HG03439 (cell line): Measurements from ENCODE around the gene RALA.
"Not testable (repeated sequence)": the region's sequence is repeated elsewhere in the genome, so short reads cannot be mapped to it uniquely, and the experiment has no call there.

Experiments
- ATAC-seq: cut with Tn5 transposase; IDR thresholded peaks from one replicate; pipeline ENCODE4 v1.9.1; 2021; ENCODE audit warnings: mild to moderate bottlenecking, moderate library complexity; ENCODE audit not compliant: unreplicated experiment

Gene RALA

GRCh38 chr7:39644170-39644569 is 20.8 kb downstream of the RALA start:
- no peak for ATAC-seq

GRCh38 chr7:39645482-39646407 is 22.4 kb downstream of the RALA start:
- ATAC-seq: no peak

DNA sequence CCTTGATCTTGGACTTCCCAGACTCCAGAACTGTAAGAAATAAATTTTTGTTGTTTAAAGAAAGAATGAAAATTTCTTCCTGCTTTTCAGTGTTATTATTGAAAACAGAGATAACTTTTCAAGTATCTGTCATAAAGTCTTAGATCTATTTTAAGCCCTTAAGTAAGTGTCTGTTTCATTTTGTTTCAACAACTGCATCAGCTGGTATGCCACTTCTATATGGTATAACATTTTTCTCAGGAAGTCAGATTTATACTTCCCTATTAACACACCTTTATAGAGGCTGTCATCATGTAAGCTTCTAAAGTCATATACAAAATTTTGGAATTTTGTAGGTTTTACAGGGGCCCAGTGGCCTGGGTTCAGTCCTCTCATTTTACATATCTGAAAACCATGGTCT is 24.4 kb downstream of the RALA start:
- ATAC-seq: no peak

- ATAC-seq: no peak
These were observed 27.3 kb downstream of the RALA start for GRCh38 chr7:39650676-39651075.

DNA sequence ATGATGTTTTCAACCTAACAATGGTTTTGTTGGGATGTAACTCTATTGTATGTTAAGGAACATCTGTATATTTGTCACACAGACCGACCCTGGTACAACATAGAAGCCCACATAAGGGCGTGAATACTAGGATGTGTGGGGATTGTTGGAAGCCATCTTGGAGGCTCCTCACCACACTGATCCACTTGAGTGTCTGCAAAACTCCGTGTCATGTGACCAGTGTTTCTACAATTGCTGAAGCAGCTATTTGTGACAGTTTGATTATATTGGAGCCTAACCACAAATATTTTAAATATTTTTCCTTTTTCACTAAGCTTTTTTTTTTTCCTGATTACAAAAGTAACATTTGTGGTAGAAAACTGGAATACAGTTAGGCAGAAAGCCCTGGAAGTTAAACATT is 27.9 kb downstream of the RALA start:
- ATAC-seq: no peak

- ATAC-seq: no peak
These were observed 33.0 kb downstream of the RALA start for GRCh38 chr7:39656415-39656814.

- no peak for ATAC-seq
These were observed 36.1 kb downstream of the RALA start for GRCh38 chr7:39659356-39660013.

DNA sequence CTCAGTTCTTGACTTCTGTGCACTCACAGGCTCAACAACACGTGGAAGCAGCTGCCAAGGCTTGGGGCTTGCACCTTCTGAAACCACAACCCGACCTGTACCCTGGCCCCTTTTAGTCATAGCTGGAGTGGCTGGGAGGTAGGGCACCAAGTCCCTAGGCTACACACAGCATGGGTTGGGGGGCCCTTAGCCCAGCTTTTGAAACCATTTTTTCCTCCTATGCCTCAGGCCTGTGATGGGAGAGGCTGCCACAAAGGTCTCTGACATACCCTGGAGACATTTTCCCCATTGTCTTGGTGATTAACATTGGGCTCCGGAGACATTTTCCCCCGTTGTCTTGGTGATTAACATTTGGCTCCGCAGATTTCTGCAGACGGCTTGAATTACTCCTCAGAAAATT is 38.6 kb downstream of the RALA start:
- no peak for ATAC-seq

GRCh38 chr7:39663263-39663662 is 39.9 kb downstream of the RALA start:
- no peak for ATAC-seq

DNA sequence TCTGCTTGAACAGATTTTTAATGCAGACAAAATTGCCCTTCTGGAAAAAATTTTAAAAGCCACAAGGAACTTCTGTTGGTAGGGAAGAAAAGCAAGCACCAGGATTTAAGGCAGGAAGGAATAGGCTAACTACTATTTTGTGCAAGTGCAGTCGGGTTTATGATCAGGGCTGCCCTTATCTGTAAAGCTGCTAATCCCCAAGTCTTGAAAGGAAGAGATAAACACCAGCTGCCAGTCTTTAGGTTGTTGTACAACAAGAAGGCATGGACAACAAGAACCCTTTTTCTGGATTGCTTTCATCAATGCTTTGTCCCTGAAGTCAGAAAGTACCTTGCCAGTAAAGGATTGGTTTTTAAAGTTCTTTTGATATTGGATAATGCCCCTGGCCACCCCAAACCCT is 40.7 kb downstream of the RALA start:
- ATAC-seq: no peak

DNA sequence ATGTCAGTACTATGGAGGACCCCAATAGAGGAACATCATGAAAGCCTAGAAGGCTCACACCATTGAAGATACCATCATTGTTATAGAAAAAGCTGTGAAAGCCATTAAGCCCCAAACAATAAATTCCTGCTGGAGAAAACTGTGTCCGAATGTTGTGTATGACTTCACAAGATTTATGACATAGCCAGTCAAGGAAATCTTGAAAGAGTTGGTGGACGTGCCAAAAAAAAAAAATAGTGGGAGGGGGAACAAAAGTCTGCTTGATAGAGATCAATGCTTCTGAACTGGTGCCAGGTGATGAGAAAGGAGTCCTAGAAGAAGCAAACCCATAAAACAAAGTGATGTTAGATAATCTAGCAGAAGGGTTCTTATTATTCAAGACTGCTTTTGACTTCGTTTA is 41.2 kb downstream of the RALA start:
- no peak for ATAC-seq

- no peak for ATAC-seq
These were observed 43.2 kb downstream of the RALA start for GRCh38 chr7:39666562-39666961.

DNA sequence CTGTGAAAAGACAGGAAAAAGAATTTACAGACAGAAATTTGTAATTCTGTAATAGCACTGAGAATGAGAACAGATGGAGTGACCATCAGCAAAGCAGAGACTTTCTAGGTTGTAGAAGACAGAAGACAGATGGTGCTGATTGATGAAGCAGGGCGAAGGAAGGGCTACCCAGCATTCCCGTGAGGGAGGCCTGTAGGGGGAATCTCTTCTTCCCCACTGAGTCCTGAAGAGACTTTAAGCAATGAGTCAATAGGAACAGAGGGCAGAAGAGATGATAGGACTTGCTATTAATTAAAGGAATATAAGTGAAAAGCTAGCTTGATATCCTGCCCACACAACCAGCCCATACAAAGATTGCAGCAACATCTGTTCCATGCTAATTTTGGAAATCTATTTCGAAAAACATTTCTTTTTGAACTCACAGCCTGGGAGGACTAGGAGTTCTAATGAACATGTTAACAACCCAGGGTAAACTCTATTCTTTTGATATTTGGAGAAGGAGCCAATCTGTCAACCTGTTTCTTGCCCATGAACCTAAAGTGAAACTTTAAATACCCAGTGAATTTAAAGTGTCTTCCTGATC is 44.1 kb downstream of the RALA start:
- no peak for ATAC-seq

GRCh38 chr7:39668280-39668679 is 44.9 kb downstream of the RALA start:
- ATAC-seq: not testable (repeated sequence)

GRCh38 chr7:39670052-39670451 is 46.7 kb downstream of the RALA start:
- no peak for ATAC-seq

GRCh38 chr7:39670934-39671333 is 47.6 kb downstream of the RALA start:
- no peak for ATAC-seq

GRCh38 chr7:39672176-39672575 is 48.8 kb downstream of the RALA start:
- ATAC-seq: no peak

DNA sequence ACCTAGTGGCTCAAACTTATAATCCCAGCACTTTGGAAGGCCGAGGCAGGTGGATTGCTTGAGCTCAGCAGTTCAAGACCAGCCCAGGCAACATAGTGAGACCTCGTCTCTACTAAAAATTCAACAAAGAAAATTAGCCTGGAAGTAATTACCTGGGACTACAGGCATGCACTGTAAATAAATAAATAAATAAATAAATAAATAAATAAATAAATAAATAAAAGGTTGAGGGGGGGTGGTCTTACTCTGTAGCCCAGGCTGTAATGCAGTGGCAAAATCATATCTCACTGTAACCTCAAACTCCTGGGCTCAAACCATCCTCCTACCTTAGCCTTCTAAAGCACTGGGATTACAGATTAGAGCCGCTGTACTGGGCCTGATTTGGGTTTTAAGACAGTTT is 50.5 kb downstream of the RALA start:
- no peak for ATAC-seq

DNA sequence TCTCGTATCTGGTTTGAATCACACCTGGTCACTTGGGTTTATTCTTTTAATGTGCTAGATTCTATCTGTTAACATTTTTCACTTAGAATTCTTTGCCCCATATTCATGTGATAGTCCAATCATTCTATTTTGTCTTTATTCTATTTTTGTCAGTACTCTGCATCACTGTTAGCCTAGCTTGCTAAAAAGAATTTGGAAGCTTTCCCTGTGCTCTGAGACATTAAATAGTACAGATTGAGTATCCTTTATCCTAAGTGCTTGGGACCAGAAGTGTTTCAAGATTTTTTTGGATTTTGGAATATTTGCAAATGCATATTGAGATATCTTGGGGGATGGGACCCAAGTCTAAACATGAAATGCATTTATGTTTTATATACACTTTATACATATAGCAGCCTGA is 51.0 kb downstream of the RALA start:
- ATAC-seq: no peak

DNA sequence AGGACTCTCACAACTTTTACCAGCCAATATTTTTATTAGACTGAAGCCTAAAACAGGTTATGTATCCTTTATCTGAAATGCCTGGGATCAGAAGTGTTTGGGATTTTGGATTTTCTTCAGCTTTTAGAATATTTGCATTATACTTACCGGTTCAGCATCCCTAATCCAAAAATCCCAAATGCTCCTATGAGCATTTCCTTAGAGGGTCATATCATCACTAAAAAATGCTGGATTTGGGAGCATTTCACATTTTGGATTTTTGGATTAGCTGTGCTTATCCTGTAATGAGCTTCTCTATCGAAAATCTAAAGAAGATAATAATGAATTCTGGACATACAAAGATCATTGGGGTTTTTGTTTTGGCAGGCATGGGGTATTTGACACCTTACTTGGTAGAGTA is 53.0 kb downstream of the RALA start:
- ATAC-seq: no peak

DNA sequence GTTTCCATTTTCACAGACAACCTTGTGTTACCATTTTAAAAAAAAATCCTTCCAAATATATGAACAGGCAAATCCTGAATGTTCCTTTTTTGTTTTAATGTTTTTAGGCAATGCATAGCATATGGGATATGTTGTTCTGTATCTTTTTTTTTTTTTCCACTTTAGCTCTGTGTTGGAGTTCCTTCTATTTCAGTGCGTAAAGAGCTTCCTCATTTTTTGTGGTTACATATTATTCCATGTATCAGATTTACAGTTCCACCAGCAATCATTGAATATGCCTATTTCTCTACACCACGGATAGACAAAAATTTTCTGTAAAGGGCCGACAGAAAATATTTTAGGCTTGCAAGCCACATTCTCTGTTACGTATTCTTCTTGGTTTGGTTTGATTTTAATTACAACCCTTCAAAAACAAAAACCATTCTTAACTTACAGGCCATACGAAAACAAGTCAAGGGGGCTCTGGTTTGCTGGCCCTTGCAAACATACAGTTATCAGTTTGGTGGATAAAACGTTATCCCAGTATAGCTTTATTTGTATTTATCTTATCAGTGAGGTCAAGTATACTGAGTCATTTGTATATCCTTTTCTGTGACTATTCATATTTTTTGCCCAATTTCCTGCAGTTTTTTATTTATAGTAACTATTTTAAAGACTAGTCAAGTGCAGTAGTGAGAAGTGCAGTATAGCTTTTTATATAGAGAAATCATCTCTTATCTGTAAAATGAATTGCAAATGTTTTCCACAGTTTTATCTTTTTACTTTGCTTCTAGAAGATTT is 55.7 kb downstream of the RALA start:
- no peak for ATAC-seq
